ENCODE measurements around the gene MYBL2.

MYBL2 gene

GRCh38 chr20:43728686-43729255 is 61.9 kb downstream of the MYBL2 start:
- peaks cover 2 to 25% (median 10%) of the 10 kb centered on the region in 5 donors for H3K4me1 ChIP-seq (ENCODE audit: control insufficient read depth in 5 of 5, insufficient read depth in 5 of 5, low read length in 5 of 5)

GRCh38 chr20:43731469-43731868 is 64.6 kb downstream of the MYBL2 start:
- Histone ChIP-seq H3K9ac (ENCODE audit: low read length in 5 of 5) (no peak overlapping the region), H3K27me3 (ENCODE audit: control insufficient read depth in 5 of 5, insufficient read depth in 4 of 5, low read length in 5 of 5) (no peaks in the 10 kb centered on the region), H3K4me1 (ENCODE audit: control insufficient read depth in 5 of 5, insufficient read depth in 5 of 5, low read length in 5 of 5) (peaks cover 0 to 10% (median 0%) of the 10 kb centered on the region in 5 donors), H3K4me3 (ENCODE audit: low read depth in 1 of 5, low read length in 5 of 5) (no peak overlapping the region), H3K27ac (ENCODE audit: low read depth, low read length) (no peak overlapping the region), H3K9me3 (ENCODE audit: control insufficient read depth in 5 of 5, low read length in 5 of 5) (peaks cover 0 to 6% (median 0%) of the 10 kb centered on the region in 5 donors), H3K36me3 (ENCODE audit: control insufficient read depth in 5 of 5, insufficient read depth in 5 of 5, low read length in 5 of 5) (no peaks in the 10 kb centered on the region)

More at GRCh38 chr20:43728686-43729255, 61.9 kb downstream of the MYBL2 start:
- Histone ChIP-seq H3K27me3 (ENCODE audit: control insufficient read depth in 5 of 5, insufficient read depth in 4 of 5, low read length in 5 of 5) (no peaks in the 10 kb centered on the region), H3K27ac (ENCODE audit: low read depth, low read length) (no peak overlapping the region), H3K4me3 (ENCODE audit: low read depth in 1 of 5, low read length in 5 of 5) (no peak overlapping the region), H3K9ac (ENCODE audit: low read length in 5 of 5) (no peak overlapping the region), H3K36me3 (ENCODE audit: control insufficient read depth in 5 of 5, insufficient read depth in 5 of 5, low read length in 5 of 5) (no peaks in the 10 kb centered on the region), H3K9me3 (ENCODE audit: control insufficient read depth in 5 of 5, low read length in 5 of 5) (peaks cover 0 to 6% (median 0%) of the 10 kb centered on the region in 5 donors)

- Histone ChIP-seq H3K9ac (ENCODE audit: low read length in 5 of 5) (no peak overlapping the region), H3K27ac (ENCODE audit: low read depth, low read length) (no peak overlapping the region), H3K4me1 (ENCODE audit: control insufficient read depth in 5 of 5, insufficient read depth in 5 of 5, low read length in 5 of 5) (peaks cover 0 to 14% (median 2%) of the 10 kb centered on the region in 5 donors), H3K9me3 (ENCODE audit: control insufficient read depth in 5 of 5, low read length in 5 of 5) (peaks cover 0 to 6% (median 0%) of the 10 kb centered on the region in 5 donors), H3K36me3 (ENCODE audit: control insufficient read depth in 5 of 5, insufficient read depth in 5 of 5, low read length in 5 of 5) (no peaks in the 10 kb centered on the region), H3K27me3 (ENCODE audit: control insufficient read depth in 5 of 5, insufficient read depth in 4 of 5, low read length in 5 of 5) (no peaks in the 10 kb centered on the region), H3K4me3 (ENCODE audit: low read depth in 1 of 5, low read length in 5 of 5) (no peak overlapping the region)
Observed at GRCh38 chr20:43731927-43732326, 65.0 kb downstream of the MYBL2 start.

- Histone ChIP-seq H3K27ac (ENCODE audit: low read depth, low read length) (no peak overlapping the region), H3K9ac (ENCODE audit: low read length in 5 of 5) (no peak overlapping the region), H3K4me3 (ENCODE audit: low read depth in 1 of 5, low read length in 5 of 5) (no peak overlapping the region), H3K36me3 (ENCODE audit: control insufficient read depth in 5 of 5, insufficient read depth in 5 of 5, low read length in 5 of 5) (no peaks in the 10 kb centered on the region), H3K27me3 (ENCODE audit: control insufficient read depth in 5 of 5, insufficient read depth in 4 of 5, low read length in 5 of 5) (no peaks in the 10 kb centered on the region), H3K9me3 (ENCODE audit: control insufficient read depth in 5 of 5, low read length in 5 of 5) (no peaks in the 10 kb centered on the region), H3K4me1 (ENCODE audit: control insufficient read depth in 5 of 5, insufficient read depth in 5 of 5, low read length in 5 of 5) (peaks cover 2 to 33% (median 16%) of the 10 kb centered on the region in 5 donors)
Observed at GRCh38 chr20:43736588-43737158, 69.8 kb downstream of the MYBL2 start.

GRCh38 chr20:43737925-43738324 is 71.0 kb downstream of the MYBL2 start:
- Histone ChIP-seq H3K36me3 (ENCODE audit: control insufficient read depth in 5 of 5, insufficient read depth in 5 of 5, low read length in 5 of 5) (no peaks in the 10 kb centered on the region), H3K4me1 (ENCODE audit: control insufficient read depth in 5 of 5, insufficient read depth in 5 of 5, low read length in 5 of 5) (peaks cover 2 to 27% (median 16%) of the 10 kb centered on the region in 5 donors), H3K9ac (ENCODE audit: low read length in 5 of 5) (no peak overlapping the region), H3K4me3 (ENCODE audit: low read depth in 1 of 5, low read length in 5 of 5) (no peak overlapping the region), H3K27me3 (ENCODE audit: control insufficient read depth in 5 of 5, insufficient read depth in 4 of 5, low read length in 5 of 5) (no peaks in the 10 kb centered on the region), H3K27ac (ENCODE audit: low read depth, low read length) (no peak overlapping the region), H3K9me3 (ENCODE audit: control insufficient read depth in 5 of 5, low read length in 5 of 5) (no peaks in the 10 kb centered on the region)

- peak overlapping the region; percentile 57 for H3K27ac ChIP-seq (ENCODE audit: low read depth, low read length)
- H3K27me3 ChIP-seq (ENCODE audit: control insufficient read depth in 5 of 5, insufficient read depth in 4 of 5, low read length in 5 of 5): no peaks in the 10 kb centered on the region
- H3K9me3 ChIP-seq (ENCODE audit: control insufficient read depth in 5 of 5, low read length in 5 of 5): no peaks in the 10 kb centered on the region
Observed at GRCh38 chr20:43739148-43739749, 72.3 kb downstream of the MYBL2 start.

GRCh38 chr20:43740642-43741041 is 73.7 kb downstream of the MYBL2 start:
- Histone ChIP-seq H3K27me3 (ENCODE audit: control insufficient read depth in 5 of 5, insufficient read depth in 4 of 5, low read length in 5 of 5) (no peaks in the 10 kb centered on the region), H3K4me1 (ENCODE audit: control insufficient read depth in 5 of 5, insufficient read depth in 5 of 5, low read length in 5 of 5) (peaks cover 2 to 32% (median 16%) of the 10 kb centered on the region in 5 donors), H3K36me3 (ENCODE audit: control insufficient read depth in 5 of 5, insufficient read depth in 5 of 5, low read length in 5 of 5) (no peaks in the 10 kb centered on the region), H3K9me3 (ENCODE audit: control insufficient read depth in 5 of 5, low read length in 5 of 5) (no peaks in the 10 kb centered on the region), H3K4me3 (ENCODE audit: low read depth in 1 of 5, low read length in 5 of 5) (no peak overlapping the region), H3K9ac (ENCODE audit: low read length in 5 of 5) (no peak overlapping the region), H3K27ac (ENCODE audit: low read depth, low read length) (no peak overlapping the region)

More at GRCh38 chr20:43739148-43739749, 72.3 kb downstream of the MYBL2 start:
- H3K4me1 ChIP-seq (ENCODE audit: control insufficient read depth in 5 of 5, insufficient read depth in 5 of 5, low read length in 5 of 5): peaks cover 2 to 27% (median 16%) of the 10 kb centered on the region in 5 donors
- no peaks in the 10 kb centered on the region for H3K36me3 ChIP-seq (ENCODE audit: control insufficient read depth in 5 of 5, insufficient read depth in 5 of 5, low read length in 5 of 5)
- H3K9ac ChIP-seq (ENCODE audit: low read length in 5 of 5): peak overlapping the region in 1 of 5 donors; percentile 19
- peak overlapping the region in 2 of 5 donors; percentile 9 to 41 for H3K4me3 ChIP-seq (ENCODE audit: low read depth in 1 of 5, low read length in 5 of 5)

- Histone ChIP-seq H3K4me3 (ENCODE audit: low read depth in 1 of 5, low read length in 5 of 5) (no peak overlapping the region), H3K27me3 (ENCODE audit: control insufficient read depth in 5 of 5, insufficient read depth in 4 of 5, low read length in 5 of 5) (no peaks in the 10 kb centered on the region), H3K9me3 (ENCODE audit: control insufficient read depth in 5 of 5, low read length in 5 of 5) (no peaks in the 10 kb centered on the region), H3K4me1 (ENCODE audit: control insufficient read depth in 5 of 5, insufficient read depth in 5 of 5, low read length in 5 of 5) (peaks cover under 1 to 32% (median 18%) of the 10 kb centered on the region in 5 donors), H3K36me3 (ENCODE audit: control insufficient read depth in 5 of 5, insufficient read depth in 5 of 5, low read length in 5 of 5) (no peaks in the 10 kb centered on the region), H3K9ac (ENCODE audit: low read length in 5 of 5) (no peak overlapping the region), H3K27ac (ENCODE audit: low read depth, low read length) (no peak overlapping the region)
Observed at GRCh38 chr20:43744151-43744611, 77.3 kb downstream of the MYBL2 start.

- Histone ChIP-seq H3K4me3 (ENCODE audit: low read depth in 1 of 5, low read length in 5 of 5) (no peak overlapping the region), H3K9me3 (ENCODE audit: control insufficient read depth in 5 of 5, low read length in 5 of 5) (no peaks in the 10 kb centered on the region), H3K9ac (ENCODE audit: low read length in 5 of 5) (no peak overlapping the region), H3K36me3 (ENCODE audit: control insufficient read depth in 5 of 5, insufficient read depth in 5 of 5, low read length in 5 of 5) (no peaks in the 10 kb centered on the region), H3K4me1 (ENCODE audit: control insufficient read depth in 5 of 5, insufficient read depth in 5 of 5, low read length in 5 of 5) (peaks cover 0 to 26% (median 10%) of the 10 kb centered on the region in 5 donors), H3K27me3 (ENCODE audit: control insufficient read depth in 5 of 5, insufficient read depth in 4 of 5, low read length in 5 of 5) (no peaks in the 10 kb centered on the region), H3K27ac (ENCODE audit: low read depth, low read length) (no peak overlapping the region)
Observed at GRCh38 chr20:43744966-43745730, 78.2 kb downstream of the MYBL2 start.
